T-helper 1 cell treated with Interleukin-12 subunit alpha and Interleukin-12 subunit beta and Interleukin-4 antibody, amounts not matched to agents 30 ng/mL and 1 ng/mL, for 36 hours (primary cell): ENCODE measurements around the gene BST1. TPM values are rescaled to one million over a fixed set of nuclear protein-coding genes. Genes with fewer than 3 reads are reported as not detected.

Source experiments
- intact Hi-C: fragments of 100-400 bp; cut with micrococcal nuclease; formaldehyde crosslinking; loops from one replicate; pipeline ENCODE4 v1.15.1; 2024
- total RNA-seq: library from RNA; stranded (reverse); gene quantifications from 2 replicates; pipeline ENCODE4 v1.2.3, GENCODE V29; 2022

BST1 gene, protein sequence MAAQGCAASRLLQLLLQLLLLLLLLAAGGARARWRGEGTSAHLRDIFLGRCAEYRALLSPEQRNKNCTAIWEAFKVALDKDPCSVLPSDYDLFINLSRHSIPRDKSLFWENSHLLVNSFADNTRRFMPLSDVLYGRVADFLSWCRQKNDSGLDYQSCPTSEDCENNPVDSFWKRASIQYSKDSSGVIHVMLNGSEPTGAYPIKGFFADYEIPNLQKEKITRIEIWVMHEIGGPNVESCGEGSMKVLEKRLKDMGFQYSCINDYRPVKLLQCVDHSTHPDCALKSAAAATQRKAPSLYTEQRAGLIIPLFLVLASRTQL
- total RNA-seq, result 0.88 and 1.3 TPM in 2 replicates

DNA sequence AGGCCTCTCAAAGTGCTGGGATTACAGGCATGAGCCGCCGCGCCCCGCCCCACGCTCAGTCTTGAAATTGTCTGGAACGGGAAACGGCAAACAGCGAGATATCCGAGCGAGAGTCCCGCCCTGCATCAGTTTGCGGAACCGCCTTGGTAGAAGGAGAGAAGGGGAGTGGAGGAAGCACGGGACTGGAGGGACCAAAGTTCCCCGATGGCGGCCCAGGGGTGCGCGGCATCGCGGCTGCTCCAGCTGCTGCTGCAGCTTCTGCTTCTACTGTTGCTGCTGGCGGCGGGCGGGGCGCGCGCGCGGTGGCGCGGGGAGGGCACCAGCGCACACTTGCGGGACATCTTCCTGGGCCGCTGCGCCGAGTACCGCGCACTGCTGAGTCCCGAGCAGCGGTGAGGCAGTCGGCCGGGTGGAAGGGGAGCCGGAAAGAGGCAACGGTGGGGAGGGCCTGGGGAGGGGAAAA lies at the start of gene BST1:
TSS of gene BST1 (plus strand) at position 125 of the 463 bp plus-strand sequence. CDS start at position 205, 80 bp downstream.
- intact Hi-C loops, result loop anchor here (2.0 kb wide), 2 partner anchors 20 to 50 kb away; no protein-coding TSS in a partner anchor

DNA sequence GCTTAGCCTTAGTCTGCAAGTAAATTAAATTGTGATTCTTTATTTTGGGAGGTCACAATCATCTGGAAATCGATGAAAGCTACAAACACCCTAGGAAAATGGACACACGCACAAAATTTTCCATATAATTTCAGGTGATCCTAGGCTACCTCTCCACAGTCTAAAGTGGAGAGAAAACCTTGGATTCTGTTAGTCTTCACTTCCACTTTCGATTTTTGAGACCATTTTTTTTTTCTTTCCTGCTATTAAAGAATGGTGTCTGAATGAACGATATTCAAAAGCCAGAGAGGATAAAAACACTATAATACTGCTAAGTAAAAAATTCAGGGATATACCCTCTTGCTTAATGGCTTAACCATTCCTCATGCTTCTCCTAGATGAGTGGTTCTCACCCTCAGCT lies 49.4 kb upstream of the BST1 start:
- intact Hi-C loops, result loop anchor here (2.0 to 5.0 kb wide), 2 partner anchors 49 to 1996 kb away; partner anchors contain the start of gene BST1

DNA sequence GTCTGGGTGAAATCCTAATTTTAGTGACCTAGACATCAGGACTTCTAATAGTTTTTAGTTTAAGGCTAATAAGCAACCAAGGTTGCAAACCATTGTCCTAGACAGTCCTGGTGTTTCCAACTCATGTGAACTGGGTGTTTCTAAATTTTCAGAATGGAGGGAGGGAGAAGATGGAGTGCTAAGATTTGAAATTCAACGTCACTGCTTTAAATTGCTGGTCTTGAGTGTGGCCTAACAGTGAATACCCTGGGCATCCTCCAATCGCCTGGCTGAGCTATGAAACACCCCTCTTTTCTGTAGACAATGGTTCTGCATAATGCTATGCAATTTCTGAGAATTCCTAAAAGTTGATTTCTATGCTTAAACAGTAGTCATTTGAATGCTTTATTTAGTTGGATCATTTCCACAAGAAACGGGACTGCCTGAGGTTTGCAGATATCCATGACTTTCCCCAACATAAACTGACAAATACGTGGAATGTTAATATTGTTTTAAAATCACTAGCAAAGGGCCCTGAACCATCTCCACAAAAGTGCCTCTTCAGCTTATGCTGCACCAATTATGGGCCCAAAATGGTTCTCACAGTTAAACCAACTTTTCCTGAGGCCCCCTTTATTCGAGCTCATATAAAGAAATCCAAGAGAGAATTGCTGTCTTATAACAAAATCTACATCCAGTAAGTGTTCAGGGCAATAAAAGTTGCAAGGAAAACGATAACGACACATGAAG lies 48.8 kb upstream of the BST1 start:
- intact Hi-C loops, result loop anchor here (2.0 to 5.0 kb wide), 3 partner anchors 49 to 1997 kb away; partner anchors contain the start of genes BST1 and CD38

DNA sequence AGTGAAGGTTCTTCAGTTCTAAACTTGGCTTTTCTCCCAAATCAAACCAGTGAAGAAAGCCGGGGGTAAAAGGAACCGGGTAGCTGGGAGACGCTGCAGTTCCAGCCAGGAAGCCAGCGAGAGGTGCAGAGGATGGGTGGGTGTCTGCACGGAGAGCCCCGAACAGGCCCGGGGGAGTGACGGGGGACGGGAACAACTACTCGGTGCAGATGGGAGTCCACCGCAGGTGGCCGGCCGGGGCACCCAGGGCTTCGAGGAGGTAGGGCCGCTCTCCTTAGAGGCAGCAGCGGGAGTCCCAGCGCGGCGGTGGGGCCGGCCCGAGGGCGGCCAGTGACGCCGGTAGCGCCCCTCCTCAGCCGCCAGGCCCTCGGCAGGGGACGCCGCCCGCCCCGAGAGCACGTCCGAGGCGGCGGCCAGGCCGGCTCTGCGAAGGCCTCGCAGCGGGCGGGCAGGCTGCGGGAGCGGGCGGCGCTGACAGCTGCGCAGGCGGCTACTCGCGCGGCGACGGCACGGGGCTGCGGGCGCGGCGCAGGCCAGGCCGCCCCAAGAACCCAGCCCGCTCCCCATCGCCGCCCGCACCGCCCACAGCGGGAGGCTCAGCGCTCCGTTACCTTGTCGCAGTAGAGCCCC lies 48.2 kb upstream of the BST1 start:
- intact Hi-C loops, result loop anchor here (1.0 to 5.0 kb wide), 6 partner anchors 27 to 1997 kb away; partner anchors contain the start of genes CD38, CPEB2, FAM200B and TAPT1

DNA sequence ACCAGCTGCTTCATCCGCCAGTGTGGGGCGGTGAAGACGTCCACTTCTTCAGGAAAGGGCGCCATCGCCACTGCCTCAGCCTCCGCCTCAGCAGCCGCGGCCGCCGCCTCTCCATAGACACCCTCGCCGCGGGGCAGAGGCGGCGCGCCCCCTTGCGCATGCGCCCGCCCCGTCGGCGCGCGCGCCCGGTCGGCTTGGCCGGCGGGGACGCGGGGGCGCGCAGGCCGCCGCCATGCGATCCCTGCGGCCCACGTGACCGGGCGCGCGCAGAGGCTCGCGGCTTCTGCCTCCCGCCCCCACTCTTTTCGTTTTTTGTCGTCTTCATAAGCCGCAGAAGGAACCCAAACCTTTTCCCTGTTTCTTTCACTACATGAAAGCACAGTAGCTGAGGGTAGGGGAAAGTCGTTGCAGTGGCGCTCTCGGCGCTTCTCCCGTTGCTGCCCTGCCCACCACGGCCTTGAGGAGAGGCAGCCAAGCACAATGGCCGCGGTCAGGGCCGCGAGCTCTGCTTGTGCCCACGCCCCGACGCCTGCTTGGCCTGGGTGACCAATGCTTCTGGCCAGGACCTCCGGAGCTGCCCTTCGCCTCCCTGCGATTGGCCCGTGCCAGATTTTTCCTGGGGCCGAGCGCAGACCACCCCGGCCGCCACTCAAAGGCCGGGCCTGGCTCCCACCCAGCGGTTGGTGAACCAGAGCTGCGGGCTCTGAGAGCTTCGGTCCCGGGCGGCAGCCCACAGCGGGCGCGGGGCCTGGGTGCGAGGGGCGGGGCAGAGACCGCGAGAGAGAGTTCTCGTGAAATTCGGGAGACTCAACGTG lies 47.4 kb upstream of the BST1 start, which contains the start of gene FBXL5:
TSS of gene FBXL5 (minus strand) at position 135 of the 815 bp plus-strand sequence. CDS start at position 65, 70 bp downstream.
- intact Hi-C loops, result loop anchor here (1.0 to 2.0 kb wide), 5 partner anchors 26 to 653 kb away; partner anchors contain the start of genes CD38, CPEB2, FAM200B and TAPT1

DNA sequence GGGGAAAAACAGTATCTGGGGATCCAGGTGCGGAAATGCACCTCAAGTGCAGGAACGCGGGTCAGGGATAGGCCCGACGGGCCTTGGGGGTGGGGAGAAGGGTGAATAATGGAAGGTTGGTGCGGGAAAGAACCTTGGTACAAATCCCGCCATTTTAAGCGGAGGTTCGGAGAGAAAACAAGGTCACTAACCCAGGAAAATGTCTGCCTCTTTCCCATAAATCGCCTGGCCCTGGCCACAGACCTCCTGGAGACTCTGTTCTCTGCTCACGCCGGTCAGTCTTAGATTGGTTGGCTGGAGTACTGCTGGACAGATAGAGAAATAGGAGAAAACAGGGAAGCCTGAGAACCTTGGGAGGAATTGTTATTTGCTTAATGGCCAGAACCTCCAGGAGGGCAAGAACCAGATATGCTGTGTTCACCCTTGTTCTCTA lies 46.8 kb upstream of the BST1 start:
- intact Hi-C loops, result no loop called here

DNA sequence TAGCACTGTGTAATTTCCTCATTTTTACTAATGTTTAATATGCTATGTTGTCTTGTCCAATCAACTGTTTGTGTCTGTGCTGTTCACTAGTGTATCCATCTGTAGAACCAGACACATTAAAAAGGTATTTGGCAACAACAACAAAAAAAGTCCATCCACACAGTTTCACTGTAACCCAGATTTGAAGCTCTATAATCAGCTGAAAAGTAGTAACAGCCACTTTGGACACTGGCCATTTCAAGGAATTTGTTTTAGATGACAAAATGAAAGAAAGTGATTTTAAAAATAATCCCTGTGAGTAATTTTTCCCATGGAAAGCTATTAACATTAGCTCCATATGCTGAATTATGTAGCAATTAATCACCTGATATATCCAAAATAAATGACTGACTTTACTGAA lies 45.5 kb upstream of the BST1 start:
- intact Hi-C loops, result no loop called here

DNA sequence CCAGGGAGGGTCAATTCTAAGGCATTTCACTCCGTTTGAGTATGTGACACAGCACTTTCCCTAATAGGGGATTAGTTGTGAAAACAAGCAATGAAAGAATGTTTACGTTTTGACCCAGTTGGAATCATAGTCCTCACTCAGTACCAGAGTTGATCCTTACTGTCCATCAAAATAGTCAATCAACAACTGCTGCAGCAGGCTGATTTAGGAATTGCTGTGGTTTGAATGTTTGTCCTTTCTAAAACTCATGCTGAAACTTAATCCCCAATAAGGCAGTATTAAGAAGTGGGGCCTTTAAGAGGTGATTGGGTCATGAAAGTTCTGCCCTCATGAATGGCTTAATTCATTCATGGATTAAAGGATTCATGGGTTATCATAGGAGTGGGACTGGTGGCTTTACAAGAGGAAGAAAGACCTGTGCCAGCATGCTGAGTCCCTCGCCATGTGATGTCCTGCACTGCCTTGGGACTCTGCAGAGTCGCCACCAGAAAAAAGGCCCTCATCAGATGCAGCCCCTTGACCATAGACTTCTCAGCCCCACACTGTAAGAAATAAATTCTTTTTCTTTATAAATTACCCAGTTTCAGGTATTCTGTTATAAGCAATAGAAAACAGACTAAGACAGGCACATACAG lies 44.6 kb upstream of the BST1 start:
- intact Hi-C loops, result no loop called here

DNA sequence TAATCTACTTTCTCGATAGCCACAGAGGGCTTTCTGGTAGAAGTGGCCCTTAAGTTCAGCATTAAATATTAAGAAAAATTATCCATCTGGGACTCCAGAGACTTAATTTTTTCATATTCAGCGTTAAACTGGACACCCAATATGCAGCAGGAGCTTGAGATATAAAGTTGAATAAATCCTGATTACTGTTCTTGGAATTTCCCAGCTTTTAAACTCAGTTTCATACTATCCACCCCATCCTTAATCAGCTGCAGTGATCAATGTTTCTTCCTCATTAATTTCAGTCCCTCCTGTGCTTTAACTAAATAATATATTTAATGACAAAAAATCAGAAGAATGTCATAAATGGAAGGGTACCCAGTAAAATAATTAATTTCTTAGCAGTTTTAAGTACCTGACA lies 44.1 kb upstream of the BST1 start:
- intact Hi-C loops, result no loop called here

DNA sequence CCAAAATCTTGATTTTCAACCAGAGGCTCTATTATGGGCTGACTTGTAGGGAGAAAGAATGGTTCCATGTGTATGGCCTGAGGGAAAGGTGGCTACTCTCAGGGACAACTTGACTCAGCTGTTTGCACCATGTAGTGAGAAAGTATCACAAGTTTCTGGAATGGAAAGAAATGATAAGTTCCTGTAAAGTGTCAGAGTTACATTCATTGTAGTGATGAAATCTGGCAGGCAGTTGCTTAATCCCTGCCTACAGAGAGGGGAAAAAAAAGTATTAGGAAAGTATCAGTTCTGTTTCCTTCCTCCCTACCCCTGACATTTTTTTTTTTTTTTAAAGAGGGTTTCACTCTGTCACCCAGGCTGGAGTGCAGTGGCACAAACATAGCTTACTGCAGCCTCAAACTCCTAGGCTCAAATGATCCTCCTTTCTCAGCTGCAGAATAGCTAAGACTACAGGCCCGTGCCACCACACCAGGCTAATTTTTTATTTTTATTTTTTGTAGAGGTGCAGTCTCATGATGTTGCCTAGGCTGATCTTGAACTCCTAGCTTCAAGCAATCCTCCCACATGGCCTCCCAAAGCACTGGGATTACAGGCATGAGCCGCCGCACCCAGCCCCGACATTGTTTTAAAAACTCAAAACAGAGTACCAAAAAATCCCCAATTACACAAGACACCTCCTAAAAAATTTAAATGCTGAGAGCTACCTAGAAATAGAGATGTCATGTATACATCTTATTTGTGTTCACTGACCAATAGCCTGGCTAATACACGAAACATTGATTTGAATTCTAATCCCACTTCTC lies 42.9 kb upstream of the BST1 start:
- intact Hi-C loops, result no loop called here

DNA sequence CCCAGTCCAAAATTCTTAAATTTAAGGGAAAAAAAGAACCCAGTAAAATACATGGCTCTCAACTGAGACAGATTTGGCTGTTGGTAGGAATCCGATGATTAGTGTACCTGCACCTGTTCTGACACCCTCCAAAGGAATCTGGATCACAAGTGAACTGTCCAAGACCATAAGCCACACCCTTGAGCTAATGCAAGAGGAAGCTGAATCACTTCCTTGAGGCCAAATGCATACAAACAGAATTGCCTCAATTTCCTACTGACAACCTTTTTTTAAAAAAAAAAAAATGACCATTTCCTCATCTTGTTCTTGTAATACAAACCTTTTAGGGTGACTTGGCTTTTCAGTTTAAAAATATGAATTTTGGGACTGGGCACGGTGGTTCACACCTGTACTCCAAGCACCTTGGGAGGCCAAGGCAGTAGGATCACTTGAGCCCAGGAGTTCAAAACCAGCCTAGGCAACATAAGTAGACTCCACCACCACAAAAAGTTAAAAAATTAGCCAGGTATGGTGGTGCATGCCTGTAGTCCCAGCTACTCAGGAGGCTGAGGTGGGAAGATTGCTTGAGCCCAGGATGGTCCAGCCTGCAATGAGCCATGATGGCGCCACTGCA lies 37.0 kb upstream of the BST1 start:
- intact Hi-C loops, result no loop called here

DNA sequence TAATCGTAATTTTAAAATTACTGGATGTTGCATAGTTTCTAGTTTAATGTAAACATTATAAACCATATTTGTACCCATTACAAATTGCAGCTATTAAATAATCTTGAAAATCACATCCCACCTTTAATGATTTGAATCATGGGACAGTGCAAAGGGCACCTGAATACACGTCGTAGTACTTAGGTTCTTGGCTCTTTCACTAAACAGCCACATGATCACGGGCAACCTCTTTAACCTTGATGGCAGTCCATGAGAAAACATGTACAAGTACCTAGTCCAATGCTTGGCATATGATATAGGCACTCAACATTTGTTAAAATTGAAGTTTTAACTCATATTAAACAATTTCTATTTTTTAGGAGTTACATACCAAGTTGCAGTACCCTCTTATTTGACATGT lies 35.9 kb upstream of the BST1 start:
- intact Hi-C loops, result no loop called here

DNA sequence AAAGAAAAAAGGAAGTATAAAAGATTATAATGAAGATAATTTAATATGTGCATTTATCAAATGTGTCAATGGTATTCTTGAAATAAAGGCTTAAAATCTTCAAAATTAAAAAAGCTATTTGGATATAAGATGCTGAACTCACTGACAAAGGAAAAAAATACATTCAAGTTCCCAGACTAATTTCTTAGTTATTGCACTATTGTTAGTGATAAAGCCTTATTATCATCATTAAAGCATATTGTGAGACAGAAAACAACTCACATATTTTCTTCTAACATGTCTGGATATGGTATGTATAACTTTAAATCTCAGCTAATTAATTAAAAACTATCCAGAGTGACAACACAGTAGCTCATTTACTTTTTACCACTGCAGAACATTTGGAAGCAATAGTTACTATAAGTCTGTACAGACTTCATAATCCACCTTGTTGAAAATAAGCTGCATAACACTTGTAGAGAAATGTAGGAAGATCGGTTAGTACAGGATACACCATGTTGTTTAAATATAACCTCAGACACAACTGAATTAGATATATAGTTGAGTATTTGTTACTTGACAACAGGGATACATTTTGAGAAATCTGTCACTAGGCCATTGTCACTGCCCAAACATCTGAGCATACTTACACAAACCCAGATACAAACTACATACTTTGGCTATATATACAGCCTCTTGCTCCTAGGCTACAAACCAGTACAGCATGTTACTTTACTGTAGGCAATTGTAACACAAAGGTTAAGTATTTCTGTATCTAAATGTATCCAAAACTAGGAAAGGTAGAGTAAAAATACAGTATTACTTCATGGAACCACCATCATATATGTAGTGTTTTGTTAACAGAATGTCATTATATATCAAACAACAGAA lies 34.1 kb upstream of the BST1 start:
- intact Hi-C loops, result no loop called here

DNA sequence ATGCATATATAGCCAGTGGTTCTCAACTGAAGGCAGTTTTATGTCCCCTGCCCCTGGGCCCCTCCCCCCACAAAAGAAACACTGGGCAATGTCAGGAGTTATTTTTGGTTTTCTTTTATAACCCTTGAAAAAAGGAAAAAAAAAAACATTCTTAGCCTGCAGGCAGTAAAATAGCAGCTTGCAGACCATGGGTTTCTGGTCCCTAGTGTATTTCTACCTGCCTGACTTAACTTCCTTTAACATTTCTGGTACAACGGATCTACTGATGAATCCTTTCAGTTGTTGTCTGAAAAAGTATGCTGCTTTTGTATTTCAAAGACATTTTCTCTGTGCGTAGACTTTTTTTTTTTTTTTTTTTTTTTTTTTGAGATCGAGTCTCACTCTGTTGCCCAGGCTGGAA lies 32.3 kb upstream of the BST1 start:
- intact Hi-C loops, result no loop called here

DNA sequence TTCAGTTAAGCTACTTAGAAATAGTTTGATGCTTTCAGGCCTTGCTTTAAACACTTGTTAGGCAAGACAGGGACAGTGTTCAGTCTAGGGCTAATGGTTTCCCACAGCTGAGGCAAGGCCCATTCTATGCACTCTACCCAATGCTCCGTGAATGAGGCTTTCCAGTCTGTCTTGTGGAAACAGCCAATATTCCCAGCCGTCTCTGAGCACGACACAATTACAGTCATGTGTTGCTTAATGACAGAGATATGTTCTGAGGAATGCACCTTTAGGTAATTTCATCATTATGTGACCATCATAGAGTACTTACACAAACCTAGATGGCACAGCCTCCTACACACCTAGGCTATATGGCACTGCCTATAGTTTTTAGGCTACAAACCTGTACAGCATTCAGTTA lies 30.8 kb upstream of the BST1 start:
- intact Hi-C loops, result no loop called here

DNA sequence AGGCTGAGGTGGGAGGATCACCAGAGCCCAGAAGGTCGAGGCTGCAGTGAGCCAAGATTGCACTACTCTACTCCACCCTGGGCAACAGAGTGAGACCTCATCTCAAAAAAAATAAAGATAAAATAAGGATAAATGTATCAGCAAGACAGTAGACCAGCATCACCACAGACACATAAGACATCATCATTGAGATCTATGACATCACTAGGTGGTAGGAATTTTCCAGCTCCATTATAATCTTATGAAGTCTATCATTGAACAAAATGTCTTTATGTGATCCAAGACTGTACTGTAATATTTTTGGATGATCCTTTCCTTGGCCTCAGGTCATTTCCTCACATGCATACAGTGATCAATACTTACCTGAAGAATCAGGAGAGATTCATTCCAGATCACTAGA lies 29.5 kb upstream of the BST1 start:
- intact Hi-C loops, result no loop called here

DNA sequence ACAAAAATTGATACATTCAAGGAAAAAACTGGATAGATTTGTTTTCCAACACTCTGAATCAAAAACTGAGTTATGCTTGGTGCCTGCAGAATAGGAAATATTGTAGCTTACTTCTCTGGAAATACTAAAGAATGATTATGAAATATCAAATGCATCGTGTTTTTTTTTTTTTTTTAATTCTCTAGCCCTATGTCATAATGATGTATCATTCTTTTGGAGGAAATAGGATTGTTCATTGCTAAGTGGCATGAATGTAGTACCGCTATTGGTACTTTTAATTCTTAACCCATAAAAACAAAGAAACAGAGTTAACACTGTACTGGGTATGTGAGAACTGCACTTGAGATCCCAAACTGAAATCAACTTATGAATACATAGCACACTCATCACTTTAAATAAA lies 28.8 kb upstream of the BST1 start:
- intact Hi-C loops, result no loop called here

DNA sequence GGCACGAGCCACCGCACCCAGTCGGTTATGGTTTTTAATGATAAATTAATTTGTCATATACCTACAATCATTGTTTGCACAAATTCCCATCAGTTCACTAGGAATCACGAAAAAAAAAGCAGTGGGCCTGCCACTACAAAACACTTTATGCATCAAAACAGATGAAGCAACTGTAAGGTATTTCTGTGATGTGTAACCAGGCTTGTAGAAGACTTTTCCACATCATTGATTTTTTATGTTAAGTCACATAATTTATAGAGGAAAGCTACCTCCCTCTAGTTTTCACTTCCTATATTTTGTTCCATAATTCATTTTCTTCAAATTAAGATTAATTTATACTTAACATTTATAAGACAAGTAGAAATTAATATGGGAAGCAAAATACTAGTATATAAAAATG lies 27.9 kb upstream of the BST1 start:
- intact Hi-C loops, result no loop called here
